Measurements from ENCODE around the gene SIGLEC11. TPM values are rescaled to one million over a fixed set of nuclear protein-coding genes. Genes with fewer than 3 reads are reported as not detected.
"Not testable (repeated sequence)": the region's sequence is repeated elsewhere in the genome, so short reads cannot be mapped to it uniquely, and the experiment has no call there.

Gene SIGLEC11
- total RNA-seq, 2 experiments from 2014 or later = not detected

- intact Hi-C loops (cut with micrococcal nuclease) = no loop called here
- ChIA-PET POLR2A (interaction anchor here (1.1 kb wide), 1 partner anchor 37 kb away, joined by 3 read pairs; no protein-coding TSS in a partner anchor), CTCF (interaction anchor here (1.2 to 2.4 kb wide), 4 partner anchors 13 to 186 kb away, joined by 3 to 14 read pairs (median 4); no protein-coding TSS in a partner anchor)
- H3K27ac Mint-ChIP-seq = no peak overlapping the region
- H3K4me3 Mint-ChIP-seq = no peak overlapping the region
- DNase-seq (no peak), ATAC-seq (no peak)
- peaks cover 21% of the 10 kb centered on the region for H3K27me3 Mint-ChIP-seq
- TF ChIP-seq CTCF (IDR thresholded peaks at IDR 0.05) = no peak
- H3K36me3 Mint-ChIP-seq (ENCODE audit: low read depth) = no peaks in the 10 kb centered on the region
- H3K9me3 Mint-ChIP-seq = no peaks in the 10 kb centered on the region
- peaks cover 9% of the 10 kb centered on the region for H3K4me1 Mint-ChIP-seq (ENCODE audit: low read depth)
Measured at GRCh38 chr19:49949742-49950589, 11.0 kb downstream of the SIGLEC11 start.

GRCh38 chr19:49946415-49946814 is 14.6 kb downstream of the SIGLEC11 start:
- Mint-ChIP-seq H3K27ac (no peak overlapping the region), H3K9me3 (no peaks in the 10 kb centered on the region), H3K36me3 (ENCODE audit: low read depth) (no peaks in the 10 kb centered on the region), H3K4me3 (no peak overlapping the region), H3K4me1 (ENCODE audit: low read depth) (peaks cover 4% of the 10 kb centered on the region), H3K27me3 (peaks cover 22% of the 10 kb centered on the region)
- ChIA-PET CTCF (interaction anchor here (2.5 kb wide), 1 partner anchor 9 kb away, joined by 10 read pairs; no protein-coding TSS in a partner anchor), POLR2A (no interaction called here)
- DNase-seq = no peak
- TF ChIP-seq CTCF (IDR thresholded peaks at IDR 0.05) = no peak
- no peak for ATAC-seq
- intact Hi-C loops (cut with micrococcal nuclease) = no loop called here

- H3K4me3 Mint-ChIP-seq; H3K27ac Mint-ChIP-seq; CTCF ChIA-PET; intact Hi-C loops (cut with micrococcal nuclease); H3K9me3 Mint-ChIP-seq; H3K36me3 Mint-ChIP-seq (ENCODE audit: low read depth); DNase-seq; POLR2A ChIA-PET; H3K4me1 Mint-ChIP-seq (ENCODE audit: low read depth): not testable (repeated sequence)
- ATAC-seq = peak; percentile 51
- H3K27me3 Mint-ChIP-seq = peaks cover 15% of the 10 kb centered on the region
Measured at GRCh38 chr19:49944567-49944966, 16.4 kb downstream of the SIGLEC11 start.

DNA sequence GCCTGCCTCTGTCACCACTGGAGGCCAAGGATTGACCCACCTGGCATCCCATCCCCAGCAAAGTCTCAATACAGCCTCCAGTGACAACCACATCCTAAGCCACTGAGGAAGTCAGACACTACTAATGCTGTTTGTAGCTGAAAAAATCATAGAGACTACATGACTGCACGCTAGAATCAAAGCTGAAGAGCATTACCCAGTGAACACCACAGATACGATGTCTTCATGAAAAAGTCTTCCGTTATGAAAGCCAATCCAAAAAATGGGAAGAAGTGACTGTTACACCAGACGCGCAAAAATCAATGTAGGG is 20.5 kb downstream of the SIGLEC11 start:
- no peaks in the 10 kb centered on the region for H3K9me3 Mint-ChIP-seq
- ChIA-PET POLR2A (no interaction called here), CTCF (no interaction called here)
- intact Hi-C loops (cut with micrococcal nuclease) = loop anchor here (2.0 kb wide), 1 partner anchor 42 kb away; no protein-coding TSS in a partner anchor
- peak; percentile 2 for TF ChIP-seq CTCF (IDR thresholded peaks at IDR 0.05)
- peaks cover 9% of the 10 kb centered on the region for H3K4me1 Mint-ChIP-seq (ENCODE audit: low read depth)
- H3K27me3 Mint-ChIP-seq = peaks cover 13% of the 10 kb centered on the region
- DNase-seq (no peak), ATAC-seq (no peak)
- H3K27ac Mint-ChIP-seq = no peak overlapping the region
- no peaks in the 10 kb centered on the region for H3K36me3 Mint-ChIP-seq (ENCODE audit: low read depth)
- H3K4me3 Mint-ChIP-seq = no peak overlapping the region

DNA sequence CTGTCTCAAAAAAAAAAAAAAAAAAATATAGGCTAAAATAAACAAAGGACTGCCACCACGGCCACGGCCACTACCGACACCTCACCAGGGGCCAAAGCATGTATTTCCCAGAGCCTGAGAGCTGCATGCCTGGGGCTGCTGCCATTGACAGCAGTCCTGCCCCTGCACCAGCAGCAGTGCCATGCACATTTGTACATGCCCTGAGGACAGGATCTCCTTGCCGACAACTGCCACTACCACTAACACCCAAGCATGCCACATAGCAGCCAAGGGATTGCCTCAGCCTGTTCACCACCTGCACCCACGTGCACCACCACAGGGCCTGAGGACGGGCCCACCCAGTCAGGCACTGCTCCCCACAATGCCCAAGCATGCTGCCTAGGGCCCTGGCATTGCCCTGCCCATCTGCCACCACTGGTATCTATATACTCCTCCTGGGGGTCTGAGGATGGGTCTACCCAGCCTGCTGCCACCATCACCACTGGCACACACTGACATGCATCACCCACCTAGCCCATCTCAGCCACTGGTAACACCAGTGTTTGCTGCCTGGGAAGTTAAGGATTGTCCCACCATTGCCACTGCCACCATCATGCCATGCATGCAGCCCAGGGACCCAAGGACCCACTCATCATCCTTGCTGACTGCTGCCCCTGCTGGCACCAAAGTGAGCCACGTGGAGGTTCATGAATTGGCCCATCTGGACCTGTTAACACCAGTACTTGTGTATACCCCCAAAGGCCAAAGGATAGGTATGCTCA is 21.1 kb downstream of the SIGLEC11 start:
- no peak overlapping the region for H3K4me3 Mint-ChIP-seq
- intact Hi-C loops (cut with micrococcal nuclease) = loop anchor here (2.0 kb wide), 1 partner anchor 43 kb away; no protein-coding TSS in a partner anchor
- ChIA-PET CTCF (interaction anchor here (1.3 to 4.2 kb wide), 2 partner anchors 29 to 45 kb away, joined by 3 to 55 read pairs; no protein-coding TSS in a partner anchor), POLR2A (no interaction called here)
- peak; percentile 19 for ATAC-seq
- H3K27ac Mint-ChIP-seq = no peak overlapping the region
- peaks cover 10% of the 10 kb centered on the region for H3K27me3 Mint-ChIP-seq
- DNase-seq = peak; percentile 27
- H3K4me1 Mint-ChIP-seq (ENCODE audit: low read depth) = peaks cover 9% of the 10 kb centered on the region
- no peaks in the 10 kb centered on the region for H3K9me3 Mint-ChIP-seq
- TF ChIP-seq CTCF (IDR thresholded peaks at IDR 0.05) = peak; percentile 30
- no peaks in the 10 kb centered on the region for H3K36me3 Mint-ChIP-seq (ENCODE audit: low read depth)

All from activated CD8-positive, alpha-beta T cell treated with anti-CD3 and anti-CD28 coated beads for 36 hours (primary cell).